ENCODE results near the gene MYO1D. TPM values are rescaled to one million over a fixed set of nuclear protein-coding genes. Genes with fewer than 3 reads are reported as not detected.

Gene MYO1D
- total RNA-seq, 1 donor from 2014 or later = 11.9 TPM

DNA sequence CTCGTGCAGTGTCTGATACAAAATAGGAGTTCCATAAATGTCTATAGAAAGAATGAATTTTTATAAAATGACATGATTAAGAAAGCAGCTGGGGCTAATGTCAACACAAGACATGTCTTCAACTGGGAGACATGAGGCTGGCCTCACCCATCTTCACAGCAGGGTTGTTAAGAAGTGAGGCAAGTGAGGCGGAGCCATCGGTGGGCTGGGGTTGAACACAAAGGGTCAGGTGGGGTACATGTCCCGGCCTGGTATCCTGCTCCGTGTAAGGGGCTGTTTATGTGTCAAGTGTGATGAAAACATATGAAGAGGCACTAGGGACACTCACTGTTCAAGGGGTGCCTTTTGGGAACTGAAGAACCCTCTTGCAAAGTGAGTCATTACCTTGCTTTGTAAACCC is 368.0 kb downstream of the MYO1D start:
- DNase-seq (ENCODE audit: low read depth, low spot score) = no peak
- Mint-ChIP-seq H3K27ac (ENCODE audit: unreplicated experiment) (no peak overlapping the region), H3K27me3 (ENCODE audit: low read depth) (no peaks in the 10 kb centered on the region), H3K9me3 (no peaks in the 10 kb centered on the region), H3K36me3 (ENCODE audit: low read depth) (no peaks in the 10 kb centered on the region), H3K4me3 (no peak overlapping the region), H3K4me1 (peaks cover 63% of the 10 kb centered on the region)
- no peak for TF ChIP-seq CTCF (conservative IDR thresholded peaks at IDR 0.05)

GRCh38 chr17:32504166-32504990 is 372.5 kb downstream of the MYO1D start:
- Mint-ChIP-seq H3K4me3 (no peak overlapping the region), H3K4me1 (peaks cover 57% of the 10 kb centered on the region), H3K27me3 (ENCODE audit: low read depth) (no peaks in the 10 kb centered on the region), H3K27ac (ENCODE audit: unreplicated experiment) (no peak overlapping the region), H3K36me3 (ENCODE audit: low read depth) (no peaks in the 10 kb centered on the region), H3K9me3 (no peaks in the 10 kb centered on the region)
- DNase-seq (ENCODE audit: low read depth, low spot score) = no peak
- no peak for TF ChIP-seq CTCF (conservative IDR thresholded peaks at IDR 0.05)

DNA sequence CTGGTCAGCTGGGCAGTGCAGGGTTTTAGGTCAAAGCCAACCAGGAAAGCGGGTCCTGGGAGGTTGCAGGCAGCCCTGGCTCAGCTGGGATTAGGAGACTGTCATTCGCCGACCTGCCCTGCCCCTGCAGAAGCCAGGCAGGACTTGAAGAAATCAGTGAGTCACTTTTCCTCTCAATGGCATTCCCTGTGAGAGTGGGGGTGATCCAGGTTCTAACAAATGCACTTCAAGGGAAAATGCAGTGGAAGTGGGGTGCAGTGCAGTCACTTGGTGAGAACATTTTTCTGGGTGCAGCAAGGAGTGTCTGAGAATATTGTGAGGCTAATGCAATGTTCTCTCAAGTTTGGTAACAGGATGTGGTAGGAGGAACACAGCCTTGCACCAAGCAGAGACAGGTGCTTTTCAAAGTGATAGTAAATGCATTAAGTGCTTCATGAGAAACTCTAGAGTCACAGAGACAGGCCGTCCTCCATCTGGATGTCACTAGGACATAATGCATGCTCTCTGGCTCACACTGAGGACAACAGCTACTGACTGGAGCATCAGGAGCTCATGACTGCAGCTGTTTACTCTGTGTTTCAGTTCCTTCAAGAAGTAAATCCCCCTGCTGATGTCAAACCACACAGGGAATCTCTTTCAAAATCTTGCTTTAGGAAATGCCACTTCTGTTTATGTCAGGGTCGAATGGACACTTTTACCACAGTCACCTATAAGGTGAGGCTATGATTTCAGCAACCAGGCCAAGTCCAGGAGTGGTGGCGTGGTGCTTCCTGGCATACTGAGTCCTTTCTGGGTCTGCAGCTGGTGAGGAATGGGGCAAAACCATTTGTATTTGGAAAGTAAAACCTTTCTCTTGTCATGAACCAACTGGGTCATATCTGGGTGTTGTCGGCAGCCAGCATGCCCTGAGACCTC is 373.4 kb downstream of the MYO1D start:
- no peaks in the 10 kb centered on the region for H3K36me3 Mint-ChIP-seq (ENCODE audit: low read depth)

GRCh38 chr17:32502710-32503109 is 374.2 kb downstream of the MYO1D start:
- Mint-ChIP-seq H3K36me3 (ENCODE audit: low read depth) (no peaks in the 10 kb centered on the region), H3K27ac (ENCODE audit: unreplicated experiment) (no peak overlapping the region), H3K9me3 (no peaks in the 10 kb centered on the region)

More for the DNA sequence above, 373.4 kb downstream of the MYO1D start:
- H3K9me3 Mint-ChIP-seq = no peaks in the 10 kb centered on the region
- DNase-seq (ENCODE audit: low read depth, low spot score) = no peak
- no peak overlapping the region for H3K27ac Mint-ChIP-seq (ENCODE audit: unreplicated experiment)
- peaks cover 50% of the 10 kb centered on the region for H3K4me1 Mint-ChIP-seq
- H3K27me3 Mint-ChIP-seq (ENCODE audit: low read depth) = no peaks in the 10 kb centered on the region
- H3K4me3 Mint-ChIP-seq = no peak overlapping the region
- TF ChIP-seq CTCF (conservative IDR thresholded peaks at IDR 0.05) = no peak

More at GRCh38 chr17:32502710-32503109, 374.2 kb downstream of the MYO1D start:
- no peak for TF ChIP-seq CTCF (conservative IDR thresholded peaks at IDR 0.05)
- peaks cover 54% of the 10 kb centered on the region for H3K4me1 Mint-ChIP-seq
- DNase-seq (ENCODE audit: low read depth, low spot score) = no peak
- no peaks in the 10 kb centered on the region for H3K27me3 Mint-ChIP-seq (ENCODE audit: low read depth)
- H3K4me3 Mint-ChIP-seq = no peak overlapping the region
